Neural crest cell (in vitro differentiated cells): Measurements from ENCODE around the gene DQX1. TPM values are rescaled to one million over a fixed set of nuclear protein-coding genes. Genes with fewer than 3 reads are reported as not detected.

Source experiments
- DNase-seq: peaks from one replicate; pipeline ENCODE4 v3.0.0; 2021; ENCODE audit warnings: low read depth, mixed read lengths, low spot score
- H3K27ac Mint-ChIP-seq: one replicate; pipeline ENCODE4 v1.8.0; 2021; ENCODE audit warnings: mild to moderate bottlenecking, mixed read lengths; ENCODE audit not compliant: unreplicated experiment
- H3K27me3 Mint-ChIP-seq: 2 replicates; pipeline ENCODE4 v1.8.0; 2021; ENCODE audit warnings: low read depth, mild to moderate bottlenecking, mixed read lengths
- H3K36me3 Mint-ChIP-seq: 2 replicates; pipeline ENCODE4 v1.8.0; 2021; ENCODE audit warnings: low read depth, mild to moderate bottlenecking, mixed read lengths
- H3K4me1 Mint-ChIP-seq: 2 replicates; pipeline ENCODE4 v1.8.0; 2021; ENCODE audit warnings: mixed read lengths
- H3K4me3 Mint-ChIP-seq: one replicate; pipeline ENCODE4 v1.8.0; 2021; ENCODE audit warnings: mild to moderate bottlenecking, mixed read lengths
- H3K9me3 Mint-ChIP-seq: 2 replicates; pipeline ENCODE4 v1.8.0; 2021; ENCODE audit warnings: mixed read lengths
- total RNA-seq: library from RNA; stranded (reverse); gene quantifications from 2 replicates; pipeline ENCODE4 v1.2.1, GENCODE V29; 2021
- TF ChIP-seq, protein P1 (sequence below): fragments of 200-600 bp; sonication (generic); conservative IDR thresholded peaks from 2 replicates; pipeline ENCODE4 v1.5.0; 2021; ENCODE audit warnings: antibody characterized with exemption, mild to moderate bottlenecking

DQX1 gene
- total RNA-seq, 1 donor from 2014 or later = 0.49 TPM

- peak overlapping the region; percentile 85 for H3K4me3 Mint-ChIP-seq
- H3K9me3 Mint-ChIP-seq = no peaks in the 10 kb centered on the region
- TF ChIP-seq, protein P1, sequence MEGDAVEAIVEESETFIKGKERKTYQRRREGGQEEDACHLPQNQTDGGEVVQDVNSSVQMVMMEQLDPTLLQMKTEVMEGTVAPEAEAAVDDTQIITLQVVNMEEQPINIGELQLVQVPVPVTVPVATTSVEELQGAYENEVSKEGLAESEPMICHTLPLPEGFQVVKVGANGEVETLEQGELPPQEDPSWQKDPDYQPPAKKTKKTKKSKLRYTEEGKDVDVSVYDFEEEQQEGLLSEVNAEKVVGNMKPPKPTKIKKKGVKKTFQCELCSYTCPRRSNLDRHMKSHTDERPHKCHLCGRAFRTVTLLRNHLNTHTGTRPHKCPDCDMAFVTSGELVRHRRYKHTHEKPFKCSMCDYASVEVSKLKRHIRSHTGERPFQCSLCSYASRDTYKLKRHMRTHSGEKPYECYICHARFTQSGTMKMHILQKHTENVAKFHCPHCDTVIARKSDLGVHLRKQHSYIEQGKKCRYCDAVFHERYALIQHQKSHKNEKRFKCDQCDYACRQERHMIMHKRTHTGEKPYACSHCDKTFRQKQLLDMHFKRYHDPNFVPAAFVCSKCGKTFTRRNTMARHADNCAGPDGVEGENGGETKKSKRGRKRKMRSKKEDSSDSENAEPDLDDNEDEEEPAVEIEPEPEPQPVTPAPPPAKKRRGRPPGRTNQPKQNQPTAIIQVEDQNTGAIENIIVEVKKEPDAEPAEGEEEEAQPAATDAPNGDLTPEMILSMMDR = no peak
- H3K27me3 Mint-ChIP-seq = peaks cover 9% of the 10 kb centered on the region
- H3K4me1 Mint-ChIP-seq = peaks cover 47% of the 10 kb centered on the region
- peaks cover 9% of the 10 kb centered on the region for H3K36me3 Mint-ChIP-seq
- H3K27ac Mint-ChIP-seq = no peak overlapping the region
- peak; percentile 36 for DNase-seq
These were observed 23.1 kb upstream of the DQX1 start for GRCh38 chr2:74548900-74549826.

DNA sequence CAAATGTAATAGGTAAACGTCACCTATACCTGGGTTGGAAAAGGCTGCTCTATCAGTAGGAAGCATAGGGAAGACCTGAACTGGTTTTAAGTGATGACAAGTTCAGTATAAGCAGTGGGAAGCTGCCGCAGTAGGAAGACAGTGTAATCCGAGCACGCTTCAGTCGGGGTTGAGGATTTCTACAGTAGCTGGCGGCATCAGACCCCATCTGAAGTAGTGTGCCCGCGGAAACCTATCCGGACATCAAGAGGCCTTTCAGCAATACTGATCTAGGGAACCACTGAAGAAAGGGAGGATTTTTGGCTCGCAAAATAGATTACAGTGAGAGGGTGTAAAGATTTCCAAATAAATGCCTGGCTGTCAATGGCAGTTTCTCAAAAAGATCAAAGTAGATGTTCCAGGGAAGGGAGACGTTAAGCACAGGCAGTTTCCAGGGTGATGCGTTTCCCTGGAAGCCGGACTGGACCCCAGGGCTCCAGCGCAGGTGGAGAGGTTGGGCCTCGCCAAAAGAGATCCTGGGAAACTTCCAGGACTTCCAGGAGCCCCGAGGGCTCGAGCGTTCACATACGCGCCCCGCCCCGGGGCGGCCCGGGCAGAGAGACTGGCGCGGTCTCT, 22.4 kb upstream of the DQX1 start:
- Mint-ChIP-seq H3K36me3 (peaks cover 9% of the 10 kb centered on the region), H3K4me1 (peaks cover 43% of the 10 kb centered on the region), H3K9me3 (no peaks in the 10 kb centered on the region), H3K27me3 (peaks cover 9% of the 10 kb centered on the region), H3K4me3 (peak overlapping the region; percentile 89), H3K27ac (peak overlapping the region; percentile 7)
- TF ChIP-seq, protein P1 = no peak
- DNase-seq = no peak

GRCh38 chr2:74546004-74546403, 20.0 kb upstream of the DQX1 start:
- TF ChIP-seq, protein P1 = no peak
- DNase-seq = no peak
- Mint-ChIP-seq H3K4me1 (peaks cover 22% of the 10 kb centered on the region), H3K4me3 (no peak overlapping the region), H3K36me3 (peaks cover 2% of the 10 kb centered on the region), H3K27ac (no peak overlapping the region), H3K9me3 (no peaks in the 10 kb centered on the region), H3K27me3 (peaks cover 9% of the 10 kb centered on the region)

GRCh38 chr2:74544634-74545033, 18.6 kb upstream of the DQX1 start:
- Mint-ChIP-seq H3K27ac (no peak overlapping the region), H3K27me3 (peaks cover 8% of the 10 kb centered on the region), H3K4me1 (peaks cover 10% of the 10 kb centered on the region), H3K4me3 (no peak overlapping the region), H3K36me3 (no peaks in the 10 kb centered on the region), H3K9me3 (no peaks in the 10 kb centered on the region)
- DNase-seq = no peak
- TF ChIP-seq, protein P1 = no peak

GRCh38 chr2:74542978-74543377, 16.9 kb upstream of the DQX1 start:
- Mint-ChIP-seq H3K27ac (no peak overlapping the region), H3K36me3 (no peaks in the 10 kb centered on the region), H3K4me1 (peaks cover under 1% of the 10 kb centered on the region), H3K4me3 (no peak overlapping the region), H3K27me3 (peaks cover under 1% of the 10 kb centered on the region), H3K9me3 (no peaks in the 10 kb centered on the region)
- TF ChIP-seq, protein P1 = no peak
- no peak for DNase-seq
